Anterior cingulate cortex (tissue), 58 donors: Measurements from ENCODE around the gene MKRN2OS.

ENCODE experiments used
- DNase-seq, 58 donors: peaks; one replicate each; lab custom pipeline; 2025; lab: John Stamatoyannopoulos, UW

MKRN2OS gene

DNA sequence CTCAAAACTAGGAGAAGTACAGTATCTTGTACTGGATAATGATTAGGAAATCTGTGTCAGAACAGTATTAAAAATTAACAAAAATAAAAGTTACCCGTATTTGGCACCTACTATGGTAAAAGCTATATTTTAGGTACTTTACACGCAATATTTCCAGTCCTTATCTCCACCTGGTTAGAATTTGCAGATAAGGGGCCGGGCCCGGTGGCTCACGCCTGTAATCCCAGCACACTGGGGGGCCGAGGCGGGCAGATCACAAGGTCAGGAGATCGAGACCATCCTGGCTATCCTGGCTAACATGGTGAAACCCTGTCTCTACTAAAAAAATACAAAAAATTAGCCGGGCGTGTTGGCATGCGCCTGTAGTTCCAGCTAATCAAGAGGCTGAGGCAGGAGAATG, 28.4 kb downstream of the MKRN2OS start:
- no peak for DNase-seq

- no peak for DNase-seq
These were observed 29.7 kb downstream of the MKRN2OS start for GRCh38 chr3:12515631-12516030.

- no peak for DNase-seq
These were observed 31.4 kb downstream of the MKRN2OS start for GRCh38 chr3:12513694-12514446.

GRCh38 chr3:12512534-12513118, 32.7 kb downstream of the MKRN2OS start:
- DNase-seq = no peak

- no peak for DNase-seq
These were observed 35.8 kb downstream of the MKRN2OS start for GRCh38 chr3:12509466-12509865.

DNA sequence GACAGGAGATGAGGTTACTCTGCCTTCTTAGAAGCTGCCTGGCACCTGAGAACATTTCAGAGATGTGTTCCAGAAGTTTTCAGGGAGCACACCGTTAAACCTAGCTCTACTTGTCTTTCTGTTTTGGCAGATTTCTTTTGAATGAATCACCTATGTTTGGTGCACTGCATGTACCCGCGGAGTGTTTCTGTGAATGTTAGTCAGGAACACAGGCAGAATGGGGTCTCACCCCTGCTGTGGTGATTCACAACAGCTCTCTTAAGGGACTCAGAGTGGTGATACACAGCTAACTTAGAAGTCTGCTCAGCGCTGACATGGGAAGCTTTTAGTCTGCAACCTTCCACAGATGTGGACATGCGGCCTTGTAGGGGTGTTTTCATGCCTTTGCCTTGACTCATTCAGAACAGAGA, 37.0 kb downstream of the MKRN2OS start:
- peak in 1 of 58 donors; percentile 6 for DNase-seq

- no peak for DNase-seq
These were observed 37.6 kb downstream of the MKRN2OS start for GRCh38 chr3:12507591-12508281.

GRCh38 chr3:12506201-12506709, 39.0 kb downstream of the MKRN2OS start:
- DNase-seq = no peak

GRCh38 chr3:12503126-12503957, 42.0 kb downstream of the MKRN2OS start:
- DNase-seq = no peak

DNA sequence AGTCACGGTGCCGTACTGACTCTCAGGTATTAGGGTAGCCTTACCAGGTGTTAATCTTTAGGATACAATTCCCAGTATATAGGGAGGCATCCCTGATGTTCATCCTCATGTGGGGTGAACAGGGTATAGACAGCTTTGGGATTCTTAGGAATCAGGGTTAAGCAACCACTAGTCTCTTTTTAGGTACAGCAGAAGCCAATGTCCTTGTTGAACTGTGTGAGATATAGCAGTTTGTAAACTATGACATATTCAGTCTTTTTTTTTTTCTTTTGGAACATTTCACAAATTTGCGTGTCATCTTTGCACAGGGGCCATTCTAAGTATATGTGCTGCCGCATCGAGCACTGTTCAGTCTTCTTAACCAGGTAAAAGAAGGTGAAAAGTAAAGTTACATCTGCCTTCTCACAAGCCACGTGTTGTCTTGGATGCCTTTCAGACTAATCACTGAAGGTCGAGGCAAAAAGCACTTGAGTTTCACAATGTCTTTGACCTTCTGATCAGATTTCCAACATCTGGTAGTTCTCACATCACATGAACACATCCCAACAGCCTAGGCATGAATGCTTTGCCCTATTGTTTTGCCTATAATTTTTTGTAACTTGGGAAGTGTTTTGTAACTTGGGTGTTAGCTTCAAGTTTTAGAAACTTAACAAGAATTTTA, 43.8 kb downstream of the MKRN2OS start:
- DNase-seq = no peak

- DNase-seq = no peak
These were observed 45.8 kb downstream of the MKRN2OS start for GRCh38 chr3:12499474-12499873.

DNA sequence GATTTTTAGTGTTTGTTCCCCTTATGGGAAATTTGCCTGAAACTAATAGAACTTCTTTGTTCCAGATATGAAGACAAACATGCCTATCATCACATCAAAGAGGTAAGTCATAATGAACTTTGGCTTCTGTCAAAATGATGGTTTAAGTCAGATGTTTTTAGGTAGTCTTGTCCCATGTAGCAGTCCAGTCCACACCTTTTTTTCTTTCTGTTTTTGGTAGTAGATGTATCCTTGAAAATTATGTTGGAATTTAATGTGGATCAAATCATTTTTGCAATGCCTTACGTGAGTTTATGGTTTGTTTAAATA, 48.9 kb downstream of the MKRN2OS start:
- no peak for DNase-seq

GRCh38 chr3:12495749-12496452, 49.4 kb downstream of the MKRN2OS start:
- DNase-seq = no peak

DNA sequence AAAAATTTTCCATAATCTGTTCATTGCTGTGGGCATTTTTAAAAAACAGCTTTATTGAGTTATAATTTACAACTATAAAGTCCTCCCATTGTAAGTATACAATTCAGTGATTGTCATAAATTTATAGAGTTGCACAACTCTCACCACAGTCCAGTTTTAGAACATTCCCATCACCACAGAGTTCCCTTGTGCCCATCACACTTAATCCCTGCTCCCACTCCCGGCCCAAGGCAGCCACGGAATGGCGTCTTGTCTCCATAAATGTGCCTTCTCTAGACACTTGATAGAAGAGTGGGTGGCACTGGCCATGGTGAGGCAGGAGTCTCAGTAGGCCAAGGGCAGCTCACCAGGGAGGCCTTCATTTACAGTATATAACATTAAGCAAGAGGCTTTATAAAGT, 54.8 kb downstream of the MKRN2OS start:
- no peak for DNase-seq

GRCh38 chr3:12489832-12490231, 55.5 kb downstream of the MKRN2OS start:
- no peak for DNase-seq
